ENCODE measurements around the gene FBXO48. TPM values are rescaled to one million over a fixed set of nuclear protein-coding genes. Genes with fewer than 3 reads are reported as not detected.

FBXO48 gene
- polyA plus RNA-seq, 1 of the 3 experiments (the other 2 are of a cell fraction): 0.30 TPM

GRCh38 chr2:68434981-68435380 lies 32.1 kb downstream of the FBXO48 start:
- no peaks in the 10 kb centered on the region for H3F3A ChIP-seq (replicated peaks; ENCODE audit: insufficient read depth)
- H3K4me1 ChIP-seq (ENCODE audit: control insufficient read depth in 1 of 2, insufficient read depth in 2 of 2, low read depth in 1 of 2, low read length in 1 of 2): no peaks in the 10 kb centered on the region
- CTCF ChIA-PET: no interaction called here
- H3K4me2 ChIP-seq: no peak overlapping the region
- TF ChIP-seq MXI1 (IDR thresholded peaks at IDR 0.05; ENCODE audit: low read depth, low read length) (no peak), RAD21 (IDR thresholded peaks at IDR 0.05; ENCODE audit: low read length) (no peak), SIN3A (IDR thresholded peaks at IDR 0.05; ENCODE audit: borderline replicate concordance, low read depth, low read length) (no peak), FOXM1 (IDR thresholded peaks at IDR 0.05; ENCODE audit: low read depth) (no peak), PBX3 (IDR thresholded peaks at IDR 0.05) (no peak), MAX (IDR thresholded peaks at IDR 0.05; ENCODE audit: low read depth) (no peak), ELF1 (IDR thresholded peaks at IDR 0.05) (no peak)
- H3K9ac ChIP-seq: no peak overlapping the region
- H4K20me1 ChIP-seq (ENCODE audit: insufficient read depth): no peaks in the 10 kb centered on the region
- H3K36me3 ChIP-seq (replicated peaks in 1 of 2; ENCODE audit: control insufficient read depth in 1 of 2, insufficient read depth in 2 of 2, low read length in 1 of 2): no peaks in the 10 kb centered on the region
- no peak overlapping the region for H3K4me3 ChIP-seq (ENCODE audit: low read depth in 2 of 2, low read length in 1 of 2)
- no peak overlapping the region for H3K27ac ChIP-seq (ENCODE audit: low read depth in 2 of 2, low read length in 1 of 2)
- no peaks in the 10 kb centered on the region for H3K9me2 ChIP-seq
- H3K79me2 ChIP-seq (ENCODE audit: insufficient read depth): no peaks in the 10 kb centered on the region
- no peaks in the 10 kb centered on the region for H3K9me3 ChIP-seq
- H3K27me3 ChIP-seq (ENCODE audit: insufficient read depth): no peaks in the 10 kb centered on the region
- no peak for DNase-seq
- no peak overlapping the region for H2AFZ ChIP-seq (ENCODE audit: low read depth)
- POLR2A ChIA-PET: no interaction called here

- H3K4me2 ChIP-seq: no peak overlapping the region
- H3K4me1 ChIP-seq (ENCODE audit: control insufficient read depth in 1 of 2, insufficient read depth in 2 of 2, low read depth in 1 of 2, low read length in 1 of 2): no peaks in the 10 kb centered on the region
- H3K9ac ChIP-seq: no peak overlapping the region
- H3K9me2 ChIP-seq: no peaks in the 10 kb centered on the region
- WGBS (ENCODE audit: low lambda C conversion rate): 75% methylated on average over 3 of the region's 14 CpGs
- no peak for DNase-seq
- no peak overlapping the region for H3K4me3 ChIP-seq (ENCODE audit: low read depth in 2 of 2, low read length in 1 of 2)
- no peak overlapping the region for H3K27ac ChIP-seq (ENCODE audit: low read depth in 2 of 2, low read length in 1 of 2)
- H3K9me3 ChIP-seq: no peaks in the 10 kb centered on the region
- H3K79me2 ChIP-seq (ENCODE audit: insufficient read depth): no peaks in the 10 kb centered on the region
- no peak overlapping the region for H2AFZ ChIP-seq (ENCODE audit: low read depth)
- H3K36me3 ChIP-seq (replicated peaks in 1 of 2; ENCODE audit: control insufficient read depth in 1 of 2, insufficient read depth in 2 of 2, low read length in 1 of 2): no peaks in the 10 kb centered on the region
- TF ChIP-seq USF2 (IDR thresholded peaks at IDR 0.05; ENCODE audit: borderline replicate concordance, low read depth, low read length) (no peak), RFX5 (IDR thresholded peaks at IDR 0.05; ENCODE audit: low read length) (no peak)
- ChIA-PET CTCF (interaction anchor here (2.6 kb wide), 1 partner anchor 8 kb away, joined by 26 read pairs; no protein-coding TSS in a partner anchor), POLR2A (no interaction called here)
- H3K27me3 ChIP-seq (ENCODE audit: insufficient read depth): no peaks in the 10 kb centered on the region
- H4K20me1 ChIP-seq (ENCODE audit: insufficient read depth): no peaks in the 10 kb centered on the region
- no peaks in the 10 kb centered on the region for H3F3A ChIP-seq (replicated peaks; ENCODE audit: insufficient read depth)
Observed at GRCh38 chr2:68432696-68433658, 34.1 kb downstream of the FBXO48 start.

Measured in SK-N-SH (cell line).